Endothelial cell of umbilical vein (primary cell): ENCODE measurements around the gene LNPK. TPM values are rescaled to one million over a fixed set of nuclear protein-coding genes. Genes with fewer than 3 reads are reported as not detected.

Experiments
- BruUV-seq: library from RNA; stranded (reverse); fragments of 400-500 nt; replicated peaks from 2 replicates; lab custom pipeline; 2021; lab: Mats Ljungman, UMichigan
- CTCF ChIA-PET: fragments of 300-600, 350-600 bp; sonication (Branson Sonifier 250); formaldehyde crosslinking; loops from one replicate; lab custom pipeline; 2021; ENCODE audit warnings: antibody characterized with exemption, inconsistent platforms; lab: Charles Lee
- POLR2A ChIA-PET: fragments of 300-600, 350-600 bp; sonication (Branson Sonifier 250); formaldehyde crosslinking; loops from one replicate; lab custom pipeline; 2021; ENCODE audit warnings: antibody characterized with exemption, inconsistent platforms; lab: Charles Lee
- DNase-seq: peaks from one replicate; pipeline ENCODE4 v3.0.0-alpha.2; 2011; ENCODE audit warnings: low read depth, low spot score
- FAIRE-seq: peaks from 2 replicates; lab custom pipeline; 2011; peaks lifted over from hg19 to GRCh38; lab: Jason Lieb, UNC
- H2AFZ ChIP-seq: 2 replicates; pipeline ENCODE4 v1.6.0; 2012; ENCODE audit warnings: low read depth, low read length, control low read depth, inconsistent platforms
- H3K27ac ChIP-seq: 2 replicates; pipeline ENCODE4 v1.5.1; 2011; ENCODE audit warnings: low read depth, mild to moderate bottlenecking, control low read depth, low read length, moderate library complexity; ENCODE audit not compliant: insufficient read depth
- H3K27me3 ChIP-seq, 2 experiments: 2 replicates each; pipeline versions ENCODE4 v1.6.0 to v1.6.1; 2011; ENCODE audit warnings: low read length in 2 of 2, mixed read lengths in 1 of 2; ENCODE audit not compliant: control insufficient read depth in 2 of 2, insufficient read depth in 2 of 2
- H3K36me3 ChIP-seq, 2 experiments: 2 replicates in 1 of 2; 3 replicates in 1 of 2; pipeline ENCODE4 v1.5.1; 2011; ENCODE audit warnings: low read length in 2 of 2, mild to moderate bottlenecking in 1 of 2, moderate library complexity in 1 of 2; ENCODE audit not compliant: control insufficient read depth in 2 of 2, insufficient read depth in 2 of 2; ENCODE audit errors: extremely low read depth in 1 of 2
- H3K4me1 ChIP-seq: 3 replicates; pipeline ENCODE4 v1.5.1; 2011; ENCODE audit warnings: mild to moderate bottlenecking, low read length; ENCODE audit not compliant: control insufficient read depth, insufficient read depth; ENCODE audit errors: extremely low read depth
- H3K4me2 ChIP-seq: 2 replicates; pipeline ENCODE4 v1.6.1; 2011; ENCODE audit warnings: low read length, control low read depth, mixed read lengths; ENCODE audit not compliant: insufficient read depth
- H3K4me3 ChIP-seq, 3 experiments: fragments of 200-600 bp in 1 of 3; sonication (generic), shearing (Covaris generic) in 1 of 3; replicated peaks in 1 of 3; 2 replicates each; pipeline ENCODE4 v1.5.1; 2011 to 2016; ENCODE audit warnings: control low read depth in 3 of 3, low read length in 3 of 3, mild to moderate bottlenecking in 2 of 3, inconsistent platforms in 1 of 3, low read depth in 1 of 3, moderate library complexity in 1 of 3; ENCODE audit not compliant: insufficient read depth in 1 of 3
- H3K79me2 ChIP-seq: 2 replicates; pipeline ENCODE4 v1.6.0; 2012; ENCODE audit warnings: low read length, inconsistent platforms; ENCODE audit not compliant: control insufficient read depth, insufficient read depth
- H3K9ac ChIP-seq: replicated peaks from 2 replicates; pipeline ENCODE3; 2011; ENCODE audit warnings: low read length, control low read depth; ENCODE audit not compliant: insufficient read depth; ENCODE audit errors: extremely low read depth
- H3K9me1 ChIP-seq: replicated peaks from 3 replicates; pipeline ENCODE4 v1.6.0; 2011; ENCODE audit warnings: mild to moderate bottlenecking, low read length; ENCODE audit not compliant: control insufficient read depth, insufficient read depth; ENCODE audit errors: extremely low read depth
- H3K9me3 ChIP-seq: replicated peaks from 2 replicates; pipeline ENCODE4 v1.5.1; 2012; ENCODE audit warnings: low read length, inconsistent platforms; ENCODE audit not compliant: control insufficient read depth, insufficient read depth
- H4K20me1 ChIP-seq: replicated peaks from 2 replicates; pipeline ENCODE3; 2011; ENCODE audit warnings: mild to moderate bottlenecking, low read length; ENCODE audit not compliant: control insufficient read depth, insufficient read depth; ENCODE audit errors: extremely low read depth
- CTCF ChIP-seq, 2 donors: IDR thresholded peaks; 1 replicate in 1 of 2; 2 replicates in 1 of 2; pipeline ENCODE4 v1.5.1; 2011; ENCODE audit warnings: low read length in 2 of 2, mild to moderate bottlenecking in 2 of 2, moderate library complexity in 2 of 2, control low read depth in 1 of 2, inconsistent platforms in 1 of 2, low read depth in 1 of 2; ENCODE audit not compliant: insufficient read depth in 1 of 2; ENCODE audit errors: extremely low read depth in 1 of 2
- EZH2 ChIP-seq: IDR thresholded peaks from 2 replicates; pipeline ENCODE4 v1.6.1; 2012; ENCODE audit warnings: borderline replicate concordance, low read depth, mild to moderate bottlenecking, moderate library complexity, low read length, inconsistent platforms; ENCODE audit not compliant: severe bottlenecking
- FOS ChIP-seq: IDR thresholded peaks from 2 replicates; pipeline ENCODE4 v1.6.1; 2011; ENCODE audit warnings: mild to moderate bottlenecking, low read length, moderate library complexity, borderline replicate concordance; ENCODE audit not compliant: insufficient read depth
- GATA2 ChIP-seq: IDR thresholded peaks from 2 replicates; pipeline ENCODE4 v1.7.0; 2011; ENCODE audit warnings: low read depth, mild to moderate bottlenecking, moderate library complexity, mixed read lengths, low read length; ENCODE audit not compliant: insufficient read length, insufficient read depth
- JUN ChIP-seq: IDR thresholded peaks from 2 replicates; pipeline ENCODE4 v1.6.1; 2011; ENCODE audit warnings: borderline replicate concordance, low read depth; ENCODE audit not compliant: insufficient read length, insufficient read depth
- MAX ChIP-seq: IDR thresholded peaks from 2 replicates; pipeline ENCODE4 v1.6.1; 2011; ENCODE audit not compliant: insufficient read depth, insufficient read length
- MYC ChIP-seq: IDR thresholded peaks from one replicate; pipeline ENCODE4 v1.6.1; 2011; ENCODE audit warnings: mild to moderate bottlenecking, low read depth, low read length
- POLR2A ChIP-seq: IDR thresholded peaks from 2 replicates; pipeline ENCODE4 v1.6.1; 2012; ENCODE audit warnings: low read depth, mild to moderate bottlenecking, control low read depth, low read length
- POLR2AphosphoS5 ChIP-seq: IDR thresholded peaks from 2 replicates; pipeline ENCODE4 v1.6.1; 2012; ENCODE audit warnings: low read depth, mild to moderate bottlenecking, control low read depth, low read length, moderate library complexity; ENCODE audit not compliant: insufficient read depth
- dilution Hi-C: fragments of 300-500 bp; cut with MboI; formaldehyde crosslinking; loops from one replicate; pipeline ENCODE4 v1.15.0; 2019; ENCODE audit warnings: low sequenced_read_pairs; ENCODE audit not compliant: extremely low pct_ligation_motif_present
- intact Hi-C: fragments of 100-400 bp; cut with micrococcal nuclease; formaldehyde crosslinking; loops from one replicate; pipeline ENCODE4 v1.10.0; 2022
- polyA plus RNA-seq, 4 experiments: library from polyadenylated mRNA; depleted of rRNA in 3 of 4; stranded (reverse) in 3 of 4; unstranded in 1 of 4; fragments of >200 nt; gene quantifications; 2 replicates each; pipeline versions ENCODE4 v1.2.1 to v1.2.3, GENCODE V29; 2011 to 2012; ENCODE audit warnings: missing spikeins in 1 of 4
- total RNA-seq: library from RNA; stranded (reverse); gene quantifications from 2 replicates; pipeline ENCODE4 v1.2.3, GENCODE V29; 2021

The LNPK gene
- total and polyA plus RNA-seq, 2 donors (not counting 3 experiments of a cell fraction or from before 2014, with no cell fraction given), result 2.4 to 11.2 TPM

- H4K20me1 ChIP-seq, result no peaks in the 10 kb centered on the region
- intact Hi-C loops (no loop called here), dilution Hi-C loops (no loop called here)
- no peak overlapping the region for H3K4me2 ChIP-seq
- H3K79me2 ChIP-seq, result no peaks in the 10 kb centered on the region
- CTCF ChIA-PET, result no interaction called here
- no peak overlapping the region for H3K27ac ChIP-seq
- H2AFZ ChIP-seq, result no peak overlapping the region
- FAIRE-seq (no peak), DNase-seq (no peak)
- POLR2A ChIA-PET, result interaction anchor here (1.1 kb wide), 1 partner anchor 9 kb away, joined by 3 read pairs; no protein-coding TSS in a partner anchor
- H3K9ac ChIP-seq, result no peak overlapping the region
- no peaks in the 10 kb centered on the region for H3K27me3 ChIP-seq
- no peaks in the 10 kb centered on the region for H3K4me1 ChIP-seq
- TF ChIP-seq MAX, result no peak
- TF ChIP-seq GATA2, result no peak
- no peak for TF ChIP-seq FOS
- no peak for TF ChIP-seq EZH2
- TF ChIP-seq POLR2A, result no peak
- no peak for TF ChIP-seq CTCF (IDR thresholded peaks at IDR 0.05; ENCODE audit: extremely low read depth in 1 of 2, insufficient read depth in 1 of 2, low read depth in 1 of 2, low read length in 2 of 2)
- TF ChIP-seq POLR2AphosphoS5, result no peak
- no peak for TF ChIP-seq JUN
- no peak for TF ChIP-seq MYC
- no peaks in the 10 kb centered on the region for H3K9me1 ChIP-seq
- no peaks in the 10 kb centered on the region for H3K36me3 ChIP-seq
- BruUV-seq, result no TSS peak
- no peaks in the 10 kb centered on the region for H3K9me3 ChIP-seq
- H3K4me3 ChIP-seq, result no peak overlapping the region
These were observed 17.2 kb downstream of the LNPK start for GRCh38 chr2:175984846-175985245.
